Testis (tissue), 3 donors: Measurements from ENCODE around the gene MARCHF2. TPM values are rescaled to one million over a fixed set of nuclear protein-coding genes. Genes with fewer than 3 reads are reported as not detected.

ENCODE experiments used
- DNase-seq: peaks from one replicate; pipeline ENCODE4 v3.0.0-alpha.2; 2019
- H3K27ac ChIP-seq, 2 donors: fragments of 200-600 bp; sonication (generic); one replicate each; pipeline ENCODE4 v1.5.1; 2019
- H3K27me3 ChIP-seq: fragments of 200-600 bp; sonication (generic); one replicate; pipeline ENCODE4 v1.5.1; 2019
- H3K36me3 ChIP-seq: fragments of 200-600 bp; sonication (generic); one replicate; pipeline ENCODE4 v1.5.1; 2017; ENCODE audit warnings: low read depth; ENCODE audit errors: missing control alignments
- H3K4me1 ChIP-seq: fragments of 200-600 bp; sonication (generic); one replicate; pipeline ENCODE4 v1.5.1; 2019
- H3K4me3 ChIP-seq, 2 donors: fragments of 200-600 bp; sonication (generic); one replicate each; pipeline ENCODE4 v1.5.1; 2017 to 2019
- H3K9me3 ChIP-seq: fragments of 200-600 bp; sonication (generic); one replicate; pipeline ENCODE4 v1.5.1; 2017
- POLR2A ChIP-seq: fragments of 450-650 bp; IDR thresholded peaks from one replicate; pipeline ENCODE4 v1.6.1; 2017; ENCODE audit warnings: antibody characterized with exemption, mild to moderate bottlenecking, moderate library complexity
- WGBS, 2 donors: methylation state at CpG; one replicate each; pipeline ENCODE4 v1.1.5; 2018; 5-methylcytosine and 5-hydroxymethylcytosine counted together
- intact Hi-C: fragments of 100-400 bp; cut with DNase I; formaldehyde crosslinking; loops from one replicate; pipeline ENCODE4 v1.15.1; 2023; ENCODE audit warnings: low total_unique reads
- polyA plus RNA-seq: library from polyadenylated mRNA; stranded (reverse); fragments of 350-450 nt; fragmentation: Illumina TruSeq; extraction: RNeasy Lipid Tissue Mini Kit (QIAGEN cat#74804); gene quantifications from one replicate; pipeline ENCODE4 v1.2.3, GENCODE V29; 2014; ENCODE audit warnings: low read depth, low replicate concordance; ENCODE audit not compliant: insufficient read depth
- total RNA-seq, 2 donors: library from RNA; depleted of rRNA; stranded (reverse); fragments of >200 nt; gene quantifications; one replicate each; pipeline ENCODE4 v1.2.3, GENCODE V29; 2016
- TF ChIP-seq, protein P1 (sequence below), 3 experiments: fragments of 450-650 bp in 2 of 3; fragments of 200-600 bp in 1 of 3; sonication (generic) in 1 of 3; IDR thresholded peaks; one replicate each; pipeline ENCODE4 v1.5.1; 2016 to 2019; ENCODE audit warnings: antibody characterized with exemption in 3 of 3, mild to moderate bottlenecking in 2 of 3, moderate library complexity in 1 of 3

The MARCHF2 gene
- total and polyA plus RNA-seq, 3 donors from 2014 or later, result 35.3 to 84.5 (median 62.6) TPM

DNA sequence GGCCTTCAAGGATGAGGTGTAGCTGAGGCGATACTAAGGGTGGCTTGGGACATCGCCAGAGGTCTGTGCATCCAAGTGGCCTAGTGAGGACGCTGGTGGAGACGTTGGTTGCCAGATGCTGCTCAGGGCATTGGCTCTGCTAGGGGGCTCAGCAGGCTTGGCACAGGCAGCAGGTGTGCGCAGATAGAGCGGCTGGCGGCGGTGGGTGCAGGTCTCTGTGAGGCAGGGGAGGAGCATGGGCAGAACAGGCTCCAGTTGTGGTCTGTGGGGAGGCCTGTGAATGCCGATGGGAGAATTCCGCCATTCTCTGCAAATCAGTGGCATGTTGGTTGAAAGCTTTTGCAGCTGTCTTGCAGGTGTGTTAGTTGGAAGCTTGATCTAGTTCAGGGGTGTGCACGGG lies 68.1 kb downstream of the MARCHF2 start:
- H3K27ac ChIP-seq, result no peak overlapping the region
- intact Hi-C loops, result no loop called here

DNA sequence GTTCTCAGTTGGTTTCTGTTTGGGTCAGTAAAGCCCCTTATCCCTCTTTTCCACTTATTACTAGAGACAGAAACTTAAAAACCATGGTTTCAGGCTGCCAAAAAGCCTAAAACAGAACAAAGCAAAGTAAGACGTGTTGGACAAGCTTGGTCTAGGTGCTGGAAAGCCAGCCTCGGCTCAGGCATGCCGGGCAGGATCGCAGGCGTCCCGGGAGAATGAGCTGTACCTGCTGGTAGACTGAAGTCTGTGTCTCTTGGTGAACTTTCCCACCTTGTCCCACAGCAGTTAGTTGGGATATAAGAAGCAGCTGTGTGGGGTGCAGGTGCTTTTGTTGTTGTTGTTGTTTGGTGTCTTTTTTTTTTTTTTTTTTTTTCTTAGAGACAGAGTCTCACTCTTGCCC lies 68.5 kb downstream of the MARCHF2 start:
- no peaks in the 10 kb centered on the region for H3K27me3 ChIP-seq
- no peak overlapping the region for H3K4me3 ChIP-seq
- H3K36me3 ChIP-seq, result no peaks in the 10 kb centered on the region
- H3K4me1 ChIP-seq, result peaks cover 6% of the 10 kb centered on the region
- DNase-seq, result no peak
- no peak for TF ChIP-seq POLR2A
- TF ChIP-seq, protein P1, sequence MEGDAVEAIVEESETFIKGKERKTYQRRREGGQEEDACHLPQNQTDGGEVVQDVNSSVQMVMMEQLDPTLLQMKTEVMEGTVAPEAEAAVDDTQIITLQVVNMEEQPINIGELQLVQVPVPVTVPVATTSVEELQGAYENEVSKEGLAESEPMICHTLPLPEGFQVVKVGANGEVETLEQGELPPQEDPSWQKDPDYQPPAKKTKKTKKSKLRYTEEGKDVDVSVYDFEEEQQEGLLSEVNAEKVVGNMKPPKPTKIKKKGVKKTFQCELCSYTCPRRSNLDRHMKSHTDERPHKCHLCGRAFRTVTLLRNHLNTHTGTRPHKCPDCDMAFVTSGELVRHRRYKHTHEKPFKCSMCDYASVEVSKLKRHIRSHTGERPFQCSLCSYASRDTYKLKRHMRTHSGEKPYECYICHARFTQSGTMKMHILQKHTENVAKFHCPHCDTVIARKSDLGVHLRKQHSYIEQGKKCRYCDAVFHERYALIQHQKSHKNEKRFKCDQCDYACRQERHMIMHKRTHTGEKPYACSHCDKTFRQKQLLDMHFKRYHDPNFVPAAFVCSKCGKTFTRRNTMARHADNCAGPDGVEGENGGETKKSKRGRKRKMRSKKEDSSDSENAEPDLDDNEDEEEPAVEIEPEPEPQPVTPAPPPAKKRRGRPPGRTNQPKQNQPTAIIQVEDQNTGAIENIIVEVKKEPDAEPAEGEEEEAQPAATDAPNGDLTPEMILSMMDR (IDR thresholded peaks at IDR 0.05), result no peak
- intact Hi-C loops, result no loop called here
- no peak overlapping the region for H3K27ac ChIP-seq
- no peaks in the 10 kb centered on the region for H3K9me3 ChIP-seq
- 75 to 77% methylated on average over 6 of the region's 6 CpGs for WGBS, 2 donors

More for the DNA sequence above, 68.1 kb downstream of the MARCHF2 start:
- H3K9me3 ChIP-seq, result no peaks in the 10 kb centered on the region
- DNase-seq, result no peak
- H3K27me3 ChIP-seq, result no peaks in the 10 kb centered on the region
- WGBS, 2 donors, result 57 to 62% methylated on average over 10 to 11 of the region's 11 CpGs
- no peak for TF ChIP-seq POLR2A
- TF ChIP-seq, protein P1 (IDR thresholded peaks at IDR 0.05), result no peak
- H3K36me3 ChIP-seq, result no peaks in the 10 kb centered on the region
- no peak overlapping the region for H3K4me3 ChIP-seq
- H3K4me1 ChIP-seq, result peaks cover 6% of the 10 kb centered on the region

DNA sequence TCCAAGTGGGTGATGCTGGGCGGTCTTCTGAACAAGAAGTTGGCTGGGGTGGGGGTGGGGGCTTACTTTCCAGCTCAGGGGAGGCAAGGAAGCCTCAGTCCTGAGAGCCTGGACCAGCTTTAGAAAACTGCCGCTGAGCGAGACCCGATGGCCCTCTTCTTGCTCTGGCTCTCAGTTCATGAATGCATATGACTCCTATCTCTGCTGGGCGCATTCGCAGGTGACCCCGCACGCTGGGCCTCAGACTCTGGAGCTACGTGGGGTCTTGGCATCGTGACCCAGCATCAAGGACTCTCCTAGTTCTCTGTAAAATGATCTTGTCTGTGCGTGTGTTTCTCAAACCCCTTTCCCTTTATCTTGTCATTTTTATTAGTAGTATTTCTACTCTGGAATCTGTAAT lies 69.6 kb downstream of the MARCHF2 start:
- no peak for DNase-seq
- 63 to 86% methylated on average over 10 to 11 of the region's 11 CpGs for WGBS, 2 donors
- H3K4me3 ChIP-seq, result no peak overlapping the region
- H3K36me3 ChIP-seq, result no peaks in the 10 kb centered on the region
- no peak for TF ChIP-seq POLR2A
- TF ChIP-seq, protein P1 (IDR thresholded peaks at IDR 0.05), result no peak
- no peaks in the 10 kb centered on the region for H3K9me3 ChIP-seq
- intact Hi-C loops, result no loop called here
- no peaks in the 10 kb centered on the region for H3K27me3 ChIP-seq
- no peak overlapping the region for H3K27ac ChIP-seq
- H3K4me1 ChIP-seq, result peaks cover 6% of the 10 kb centered on the region

DNA sequence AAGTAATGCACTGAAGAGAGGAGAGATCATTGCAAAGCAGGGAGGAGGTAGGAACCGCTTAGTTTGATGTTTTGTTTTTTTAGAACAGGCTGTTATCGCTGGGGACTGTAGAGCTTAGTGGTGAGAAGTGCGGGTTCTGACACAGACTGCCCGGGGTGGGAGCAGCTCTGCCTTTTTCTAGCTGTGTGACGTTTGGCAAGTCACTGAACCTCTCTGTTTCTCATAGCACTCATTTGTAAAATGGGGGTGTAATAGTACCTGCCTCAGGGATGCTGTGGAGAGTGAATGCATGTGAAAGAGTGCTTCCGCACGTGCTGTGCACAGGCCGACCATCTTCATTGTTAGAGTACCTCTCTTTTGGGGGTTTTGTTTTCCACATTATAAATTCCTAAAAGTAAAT lies 70.1 kb downstream of the MARCHF2 start:
- no peaks in the 10 kb centered on the region for H3K9me3 ChIP-seq
- intact Hi-C loops, result no loop called here
- no peak overlapping the region for H3K4me3 ChIP-seq
- no peak for DNase-seq
- peaks cover 6% of the 10 kb centered on the region for H3K4me1 ChIP-seq
- no peaks in the 10 kb centered on the region for H3K36me3 ChIP-seq
- TF ChIP-seq POLR2A, result no peak
- TF ChIP-seq, protein P1 (IDR thresholded peaks at IDR 0.05), result no peak
- no peak overlapping the region for H3K27ac ChIP-seq
- WGBS, 2 donors, result 65 to 78% methylated on average over 8 of the region's 8 CpGs
- no peaks in the 10 kb centered on the region for H3K27me3 ChIP-seq

DNA sequence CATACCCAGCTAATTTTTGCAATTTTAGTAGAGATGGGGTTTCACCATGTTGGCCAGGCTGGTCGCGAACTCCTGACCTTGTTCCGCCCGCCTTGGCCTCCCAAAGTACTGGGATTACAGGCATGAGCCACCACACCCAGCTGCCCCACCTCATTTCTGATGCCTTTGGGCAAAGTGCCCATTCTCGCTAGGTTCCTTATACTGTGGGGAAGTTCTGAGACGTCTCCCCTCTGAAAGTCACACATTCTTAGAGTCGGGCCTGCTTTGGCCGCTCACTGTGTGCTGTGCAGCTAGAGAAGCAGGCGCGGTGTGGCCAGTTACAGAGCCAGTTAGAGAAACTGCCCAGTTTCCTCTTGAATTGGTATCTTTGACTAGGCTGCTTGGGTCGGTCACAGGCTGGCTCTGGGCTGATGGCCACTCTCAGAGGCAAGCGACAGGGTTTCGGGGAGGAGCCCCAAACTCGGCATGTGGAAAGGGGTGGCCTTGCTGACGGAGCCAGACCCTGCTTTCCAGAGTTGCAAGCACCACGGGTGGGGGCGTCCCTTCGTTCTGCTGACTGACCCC lies 71.3 kb downstream of the MARCHF2 start:
- TF ChIP-seq, protein P1 (IDR thresholded peaks at IDR 0.05), result no peak
- TF ChIP-seq POLR2A, result no peak
- Histone ChIP-seq H3K4me1 (peaks cover 6% of the 10 kb centered on the region), H3K27me3 (no peaks in the 10 kb centered on the region), H3K36me3 (no peaks in the 10 kb centered on the region), H3K9me3 (no peaks in the 10 kb centered on the region), H3K4me3 (no peak overlapping the region), H3K27ac (no peak overlapping the region)
- WGBS, 2 donors, result 86% methylated on average over 15 to 18 of the region's 18 CpGs
- intact Hi-C loops, result no loop called here
- DNase-seq, result peak; percentile 48
